Measurements from ENCODE around the gene FOXA3. TPM values are rescaled to one million over a fixed set of nuclear protein-coding genes. Genes with fewer than 3 reads are reported as not detected.

Gene FOXA3
- total RNA-seq, 1 experiment from 2014 or later: not detected

DNA sequence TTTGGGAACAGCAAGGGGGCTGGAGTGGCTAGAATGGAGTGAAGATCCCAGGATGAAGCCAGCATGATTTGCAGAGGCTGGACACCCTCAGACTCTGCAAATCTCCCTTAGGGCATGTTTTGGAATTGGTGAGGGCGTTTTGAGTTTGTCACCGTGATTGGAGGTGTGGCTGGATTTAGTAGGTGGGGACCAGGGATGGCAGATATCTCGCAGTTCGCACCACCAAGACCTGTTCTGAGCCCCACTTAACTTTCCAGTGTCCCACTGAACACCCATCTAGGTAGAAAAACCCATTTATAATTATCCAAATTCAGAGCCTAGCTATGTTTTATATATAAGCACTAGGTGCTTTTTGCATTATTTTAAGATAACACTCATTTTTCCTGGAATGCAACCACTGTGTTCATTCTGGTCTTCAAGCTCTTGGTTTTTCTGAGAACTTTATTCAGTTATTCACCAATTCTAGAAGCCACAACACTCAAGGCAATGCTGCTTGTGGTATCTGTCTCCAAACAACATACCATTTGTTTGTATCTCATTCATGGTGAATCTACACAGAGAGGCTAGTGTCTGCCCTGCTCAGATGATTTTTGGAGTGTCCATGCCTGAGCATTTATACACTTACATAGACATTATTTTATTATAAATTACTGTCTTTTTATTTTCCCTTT is 53.4 kb downstream of the FOXA3 start:
- CTCF ChIA-PET: interaction anchor here (1.0 kb wide), 1 partner anchor 15 kb away, joined by 3 read pairs; no protein-coding TSS in a partner anchor
- POLR2A ChIA-PET (ENCODE audit: low non-redundant PET): no interaction called here
- intact Hi-C loops (cut with micrococcal nuclease; ENCODE audit: unreplicated experiment): no loop called here
- Histone ChIP-seq H3K9me3 (ENCODE audit: low read depth, low read length, poor library complexity, severe bottlenecking) (no peaks in the 10 kb centered on the region), H3K4me3 (ENCODE audit: low read depth, low read length, poor library complexity, severe bottlenecking) (no peak overlapping the region), H3K27ac (ENCODE audit: low read depth, low read length, poor library complexity, severe bottlenecking) (no peak overlapping the region), H3K4me1 (ENCODE audit: insufficient read depth, low read length, poor library complexity, severe bottlenecking) (no peaks in the 10 kb centered on the region), H3K27me3 (replicated peaks; ENCODE audit: insufficient read depth, low read depth, low read length, poor library complexity) (peaks cover 24% of the 10 kb centered on the region), H3K36me3 (ENCODE audit: insufficient read depth, low read length, poor library complexity, severe bottlenecking) (no peaks in the 10 kb centered on the region)
- DNase-seq (ENCODE audit: low spot score): no peak
- BruUV-seq (replicated peaks): no TSS peak
- no peak for TF ChIP-seq CTCF (conservative IDR thresholded peaks at IDR 0.05; ENCODE audit: low read depth, low read length)
- TF ChIP-seq EZH2 (IDR thresholded peaks at IDR 0.05; ENCODE audit: borderline replicate concordance, low read depth, low read length, poor library complexity, severe bottlenecking): no peak

GRCh38 chr19:45918721-45919120 is 54.6 kb downstream of the FOXA3 start:
- H3K4me1 ChIP-seq (ENCODE audit: insufficient read depth, low read length, poor library complexity, severe bottlenecking): no peaks in the 10 kb centered on the region
- H3K9me3 ChIP-seq (ENCODE audit: low read depth, low read length, poor library complexity, severe bottlenecking): no peaks in the 10 kb centered on the region
- no TSS peak for BruUV-seq (replicated peaks)
- ChIA-PET CTCF (interaction anchor here (0.6 kb wide), 1 partner anchor 226 kb away, joined by 5 read pairs; the partner anchor contains the start of gene QPCTL), POLR2A (ENCODE audit: low non-redundant PET) (no interaction called here)
- peaks cover 24% of the 10 kb centered on the region for H3K27me3 ChIP-seq (replicated peaks; ENCODE audit: insufficient read depth, low read depth, low read length, poor library complexity)
- H3K4me3 ChIP-seq (ENCODE audit: low read depth, low read length, poor library complexity, severe bottlenecking): no peak overlapping the region
- no peaks in the 10 kb centered on the region for H3K36me3 ChIP-seq (ENCODE audit: insufficient read depth, low read length, poor library complexity, severe bottlenecking)
- intact Hi-C loops (cut with micrococcal nuclease; ENCODE audit: unreplicated experiment): no loop called here
- TF ChIP-seq EZH2 (IDR thresholded peaks at IDR 0.05; ENCODE audit: borderline replicate concordance, low read depth, low read length, poor library complexity, severe bottlenecking): no peak
- TF ChIP-seq CTCF (conservative IDR thresholded peaks at IDR 0.05; ENCODE audit: low read depth, low read length): no peak
- no peak overlapping the region for H3K27ac ChIP-seq (ENCODE audit: low read depth, low read length, poor library complexity, severe bottlenecking)
- no peak for DNase-seq (ENCODE audit: low spot score)

GRCh38 chr19:45919678-45920077 is 55.6 kb downstream of the FOXA3 start:
- H3K4me1 ChIP-seq (ENCODE audit: insufficient read depth, low read length, poor library complexity, severe bottlenecking): no peaks in the 10 kb centered on the region

More at GRCh38 chr19:45919678-45920077, 55.6 kb downstream of the FOXA3 start:
- no peak overlapping the region for H3K4me3 ChIP-seq (ENCODE audit: low read depth, low read length, poor library complexity, severe bottlenecking)
- H3K27ac ChIP-seq (ENCODE audit: low read depth, low read length, poor library complexity, severe bottlenecking): no peak overlapping the region
- no TSS peak for BruUV-seq (replicated peaks)
- ChIA-PET POLR2A (ENCODE audit: low non-redundant PET) (no interaction called here), CTCF (no interaction called here)
- H3K27me3 ChIP-seq (replicated peaks; ENCODE audit: insufficient read depth, low read depth, low read length, poor library complexity): peaks cover 24% of the 10 kb centered on the region
- no peaks in the 10 kb centered on the region for H3K36me3 ChIP-seq (ENCODE audit: insufficient read depth, low read length, poor library complexity, severe bottlenecking)
- H3K9me3 ChIP-seq (ENCODE audit: low read depth, low read length, poor library complexity, severe bottlenecking): no peaks in the 10 kb centered on the region
- intact Hi-C loops (cut with micrococcal nuclease; ENCODE audit: unreplicated experiment): no loop called here
- TF ChIP-seq EZH2 (IDR thresholded peaks at IDR 0.05; ENCODE audit: borderline replicate concordance, low read depth, low read length, poor library complexity, severe bottlenecking) (no peak), CTCF (conservative IDR thresholded peaks at IDR 0.05; ENCODE audit: low read depth, low read length) (no peak)
- no peak for DNase-seq (ENCODE audit: low spot score)
